ENCODE measurements around the gene CYP11A1. TPM values are rescaled to one million over a fixed set of nuclear protein-coding genes. Genes with fewer than 3 reads are reported as not detected.

Gene CYP11A1
- total RNA-seq, 1 experiment from 2014 or later: 5.2 TPM

DNA sequence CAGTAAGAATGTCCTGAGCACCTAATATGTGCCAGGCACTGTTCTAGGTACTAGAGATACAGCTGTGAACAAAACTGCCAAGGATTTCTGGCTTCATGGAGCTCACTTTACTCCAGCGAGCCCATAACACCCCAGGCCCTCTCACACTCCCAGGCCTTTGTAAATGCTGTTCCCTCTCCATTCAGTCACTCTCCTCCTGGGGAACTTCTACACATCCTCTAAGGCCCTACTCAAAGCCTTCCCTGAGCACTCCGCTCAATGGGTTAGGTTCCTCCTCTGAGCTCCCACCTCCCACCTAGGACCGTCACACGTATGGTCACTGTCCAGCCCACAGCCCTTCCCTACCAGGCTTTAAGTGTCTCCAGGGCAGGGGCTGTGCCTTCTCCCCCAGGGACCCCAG, 39.1 kb upstream of the CYP11A1 start:
- Histone ChIP-seq H3K4me3 (ENCODE audit: insufficient read depth, low read depth, low read length) (no peak overlapping the region), H3K36me3 (replicated peaks; ENCODE audit: control insufficient read depth, insufficient read depth, low read length) (no peaks in the 10 kb centered on the region; the same call in 1 of the 2 replicates), H3K27me3 (ENCODE audit: control insufficient read depth, insufficient read depth, low read length) (no peaks in the 10 kb centered on the region)
- DNase-seq: no peak

- H3K27me3 ChIP-seq (ENCODE audit: control insufficient read depth, insufficient read depth, low read length): no peaks in the 10 kb centered on the region
- H3K36me3 ChIP-seq (replicated peaks; ENCODE audit: control insufficient read depth, insufficient read depth, low read length): no peaks in the 10 kb centered on the region; the same call in 1 of the 2 replicates
- no peak for DNase-seq
- H3K4me3 ChIP-seq (ENCODE audit: insufficient read depth, low read depth, low read length): no peak overlapping the region
Measured at GRCh38 chr15:74405823-74406222, 38.4 kb upstream of the CYP11A1 start.

DNA sequence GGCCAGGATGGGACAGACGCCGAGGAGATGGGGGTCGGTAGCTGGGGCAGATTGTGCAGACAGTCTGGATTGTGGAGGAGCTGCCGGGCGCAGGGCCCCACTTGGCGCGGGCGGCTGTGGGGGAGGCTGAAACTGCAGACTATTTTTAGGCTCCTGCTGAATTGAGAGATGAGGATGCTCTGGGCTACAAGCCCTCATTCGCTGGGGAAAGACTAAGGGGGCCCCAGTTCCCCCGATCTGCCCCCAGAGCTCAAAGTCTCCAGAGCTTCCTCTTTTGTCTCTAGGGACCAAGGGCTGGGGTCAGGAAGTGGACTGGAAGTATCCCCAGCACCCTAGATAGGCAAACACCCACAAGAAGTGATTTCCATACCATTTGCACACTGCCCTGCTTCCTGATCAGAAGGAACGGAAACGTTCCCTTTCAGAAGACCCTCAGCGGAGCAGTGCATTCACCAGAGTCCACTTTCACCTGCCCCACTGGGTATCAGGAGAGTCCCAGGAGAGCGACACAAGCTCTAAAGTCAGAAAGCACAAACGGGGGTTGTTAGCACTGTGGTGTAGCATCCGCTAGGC, 36.6 kb upstream of the CYP11A1 start:
- no peaks in the 10 kb centered on the region for H3K36me3 ChIP-seq (replicated peaks; ENCODE audit: control insufficient read depth, insufficient read depth, low read length)
- no peak for DNase-seq
- H3K27me3 ChIP-seq (ENCODE audit: control insufficient read depth, insufficient read depth, low read length): no peaks in the 10 kb centered on the region
- H3K4me3 ChIP-seq (ENCODE audit: insufficient read depth, low read depth, low read length): no peak overlapping the region

DNA sequence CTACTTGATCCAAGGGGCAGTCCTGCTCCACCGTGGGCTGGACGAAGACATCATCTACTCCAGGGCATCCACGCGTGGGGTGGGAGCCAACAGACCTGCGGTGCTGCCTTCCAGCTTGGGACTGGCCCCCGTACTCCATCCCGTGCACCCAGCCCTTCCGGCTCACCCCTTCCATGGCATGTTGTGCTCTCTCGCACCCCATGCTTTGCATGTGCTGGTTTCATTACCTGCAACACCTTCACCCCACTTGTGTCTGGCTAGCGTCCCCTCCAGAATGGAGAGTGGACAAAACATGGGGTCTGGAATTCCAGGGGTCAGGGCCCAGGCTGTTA, 36.1 kb upstream of the CYP11A1 start:
- Histone ChIP-seq H3K36me3 (replicated peaks; ENCODE audit: control insufficient read depth, insufficient read depth, low read length) (no peaks in the 10 kb centered on the region), H3K27me3 (ENCODE audit: control insufficient read depth, insufficient read depth, low read length) (no peaks in the 10 kb centered on the region), H3K4me3 (ENCODE audit: insufficient read depth, low read depth, low read length) (no peak overlapping the region)
- DNase-seq: no peak

GRCh38 chr15:74402873-74403587, 35.6 kb upstream of the CYP11A1 start:
- H3K27me3 ChIP-seq (ENCODE audit: control insufficient read depth, insufficient read depth, low read length): no peaks in the 10 kb centered on the region
- no peaks in the 10 kb centered on the region for H3K36me3 ChIP-seq (replicated peaks; ENCODE audit: control insufficient read depth, insufficient read depth, low read length)
- no peak overlapping the region for H3K4me3 ChIP-seq (ENCODE audit: insufficient read depth, low read depth, low read length)
- DNase-seq: no peak

GRCh38 chr15:74402337-74402841, 34.9 kb upstream of the CYP11A1 start:
- H3K27me3 ChIP-seq (ENCODE audit: control insufficient read depth, insufficient read depth, low read length): no peaks in the 10 kb centered on the region
- no peak for DNase-seq
- no peak overlapping the region for H3K4me3 ChIP-seq (ENCODE audit: insufficient read depth, low read depth, low read length)
- H3K36me3 ChIP-seq (replicated peaks; ENCODE audit: control insufficient read depth, insufficient read depth, low read length): no peaks in the 10 kb centered on the region

DNA sequence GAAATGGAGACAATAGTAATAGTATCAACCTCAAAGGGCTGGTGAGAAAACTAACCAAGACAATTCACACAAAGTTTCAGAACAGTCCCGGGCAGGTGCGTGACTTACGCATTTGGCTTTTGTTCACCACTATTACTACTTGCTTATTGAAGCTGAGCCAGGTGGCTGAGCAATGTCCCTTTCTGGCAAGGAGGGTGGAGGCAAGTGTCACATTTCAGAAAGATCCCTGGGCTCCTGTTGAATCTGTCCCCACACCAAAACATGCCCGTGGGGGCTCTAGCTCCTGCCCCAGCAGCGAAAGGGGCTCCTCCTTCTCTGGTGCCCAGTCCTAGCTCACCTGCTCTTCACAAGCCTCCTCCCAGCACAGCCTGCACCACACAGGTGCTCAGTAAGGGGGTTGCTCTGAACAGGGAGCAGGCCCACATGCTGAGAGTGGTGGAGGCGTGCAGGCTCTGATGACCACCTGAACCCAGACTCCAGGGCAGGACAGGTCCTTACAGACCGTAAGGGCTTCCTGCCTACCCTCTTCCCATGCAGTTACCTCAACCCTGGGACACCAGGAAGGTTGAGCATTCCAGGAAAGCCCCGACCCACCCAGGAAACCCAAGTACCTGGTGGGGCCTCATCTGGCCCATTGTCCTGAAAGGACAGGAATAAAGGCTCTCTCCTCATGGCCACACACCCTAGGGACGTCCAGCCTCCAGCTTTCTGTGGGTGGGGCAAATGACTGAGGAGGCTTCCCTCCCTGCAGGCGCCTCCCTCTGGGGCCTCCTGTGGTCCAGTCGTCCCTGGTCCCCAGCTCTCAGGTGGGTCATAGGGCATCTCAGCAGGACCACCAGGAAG, 33.7 kb upstream of the CYP11A1 start:
- Histone ChIP-seq H3K4me3 (ENCODE audit: insufficient read depth, low read depth, low read length) (no peak overlapping the region), H3K36me3 (replicated peaks; ENCODE audit: control insufficient read depth, insufficient read depth, low read length) (no peaks in the 10 kb centered on the region), H3K27me3 (ENCODE audit: control insufficient read depth, insufficient read depth, low read length) (no peaks in the 10 kb centered on the region)
- DNase-seq: no peak

DNA sequence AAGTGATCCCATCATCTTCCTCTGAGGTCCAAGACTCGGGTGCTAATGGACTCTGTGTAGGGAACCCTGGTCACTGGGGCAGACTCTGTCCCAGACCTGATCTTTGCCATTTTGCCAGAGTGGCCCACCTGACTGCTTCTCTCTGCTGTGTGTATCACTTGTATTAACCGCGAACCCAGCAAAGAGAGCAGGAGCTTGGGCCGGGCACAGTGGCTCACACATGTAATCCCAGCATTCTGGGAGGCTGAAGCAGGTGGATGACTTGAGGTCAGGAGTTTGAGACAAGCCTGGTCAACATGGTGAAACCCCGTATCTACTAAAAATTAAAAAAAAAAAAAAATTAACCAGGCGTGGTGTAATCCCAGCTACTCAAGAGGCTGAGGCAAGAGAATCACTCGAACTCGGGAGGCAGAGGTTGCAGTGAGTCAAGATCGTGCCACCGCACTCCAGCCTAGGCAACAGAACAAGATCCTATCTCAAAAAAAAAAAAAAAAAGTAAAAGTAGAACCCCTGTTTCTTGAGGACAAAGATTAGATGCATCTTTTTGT, 32.9 kb upstream of the CYP11A1 start:
- Histone ChIP-seq H3K4me3 (ENCODE audit: insufficient read depth, low read depth, low read length) (no peak overlapping the region), H3K36me3 (replicated peaks; ENCODE audit: control insufficient read depth, insufficient read depth, low read length) (no peaks in the 10 kb centered on the region), H3K27me3 (ENCODE audit: control insufficient read depth, insufficient read depth, low read length) (no peaks in the 10 kb centered on the region)
- no peak for DNase-seq

- DNase-seq: no peak
- Histone ChIP-seq H3K4me3 (ENCODE audit: insufficient read depth, low read depth, low read length) (no peak overlapping the region), H3K36me3 (replicated peaks; ENCODE audit: control insufficient read depth, insufficient read depth, low read length) (no peaks in the 10 kb centered on the region), H3K27me3 (ENCODE audit: control insufficient read depth, insufficient read depth, low read length) (no peaks in the 10 kb centered on the region)
Measured at GRCh38 chr15:74399511-74400312, 32.3 kb upstream of the CYP11A1 start.

DNA sequence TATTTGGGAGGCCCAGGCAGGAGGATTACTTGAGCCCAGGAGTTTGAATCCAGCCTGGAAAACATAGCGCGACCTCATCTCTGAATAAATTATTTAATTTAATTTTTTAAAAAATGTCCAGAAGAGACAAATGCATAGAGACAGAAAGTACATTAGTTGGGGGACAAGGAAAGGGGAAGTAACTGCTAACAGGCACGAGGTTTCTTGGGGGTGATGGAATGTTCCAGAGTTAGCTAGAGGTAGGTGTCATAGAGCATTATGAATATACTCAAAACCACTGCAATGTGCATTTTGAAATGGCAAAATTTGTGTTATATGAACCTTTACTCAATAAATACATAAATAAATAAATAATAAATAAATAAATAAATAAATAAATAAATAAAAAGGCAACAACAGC, 31.7 kb upstream of the CYP11A1 start:
- no peak for DNase-seq
- Histone ChIP-seq H3K27me3 (ENCODE audit: control insufficient read depth, insufficient read depth, low read length) (no peaks in the 10 kb centered on the region), H3K4me3 (ENCODE audit: insufficient read depth, low read depth, low read length) (no peak overlapping the region), H3K36me3 (replicated peaks; ENCODE audit: control insufficient read depth, insufficient read depth, low read length) (no peaks in the 10 kb centered on the region)

- Histone ChIP-seq H3K36me3 (replicated peaks; ENCODE audit: control insufficient read depth, insufficient read depth, low read length) (no peaks in the 10 kb centered on the region), H3K4me3 (ENCODE audit: insufficient read depth, low read depth, low read length) (no peak overlapping the region), H3K27me3 (ENCODE audit: control insufficient read depth, insufficient read depth, low read length) (no peaks in the 10 kb centered on the region)
- DNase-seq: no peak
Measured at GRCh38 chr15:74398183-74398582, 30.7 kb upstream of the CYP11A1 start.

DNA sequence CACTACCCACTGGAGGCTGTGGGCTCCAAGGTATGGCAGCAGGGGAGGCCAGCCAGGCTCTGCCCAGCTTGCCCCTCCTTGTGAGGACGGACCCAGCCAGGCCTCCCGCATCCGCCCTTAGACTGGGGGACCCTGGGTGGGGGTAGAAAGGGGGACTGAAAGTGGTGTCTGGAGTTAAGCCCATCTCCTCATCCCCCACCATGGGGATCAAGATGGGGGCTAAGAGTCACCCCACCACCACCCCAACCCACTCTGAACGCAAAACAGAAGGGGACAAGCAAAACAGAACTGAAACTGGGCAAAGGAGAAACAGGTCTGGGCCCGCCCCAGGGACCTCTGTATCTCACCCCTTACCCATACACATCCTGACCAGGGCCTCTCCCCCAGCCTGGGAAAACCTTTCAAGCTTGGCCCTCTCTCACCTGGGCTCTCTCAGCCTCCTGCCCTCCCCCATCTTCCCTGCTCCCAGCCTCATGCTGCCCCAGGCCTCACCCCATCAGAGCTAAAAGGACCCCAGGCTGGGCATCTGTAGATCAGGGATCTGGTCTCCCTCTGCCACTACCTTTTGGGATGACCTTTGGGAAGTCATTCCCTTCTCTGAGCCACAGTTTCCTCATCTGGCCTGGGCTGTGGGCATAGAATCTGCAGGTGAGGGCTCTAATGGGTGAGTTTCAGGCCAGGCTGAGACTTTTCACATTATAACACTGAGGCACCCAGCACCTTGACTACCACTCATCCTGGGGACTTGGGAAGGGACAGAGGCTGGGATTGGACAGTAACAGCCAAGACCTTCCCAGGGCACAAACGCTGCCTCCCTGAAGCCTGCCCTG, 30.0 kb upstream of the CYP11A1 start:
- Histone ChIP-seq H3K36me3 (replicated peaks; ENCODE audit: control insufficient read depth, insufficient read depth, low read length) (no peaks in the 10 kb centered on the region), H3K27me3 (ENCODE audit: control insufficient read depth, insufficient read depth, low read length) (no peaks in the 10 kb centered on the region), H3K4me3 (ENCODE audit: insufficient read depth, low read depth, low read length) (no peak overlapping the region)
- no peak for DNase-seq

- DNase-seq: no peak
- Histone ChIP-seq H3K4me3 (ENCODE audit: insufficient read depth, low read depth, low read length) (no peak overlapping the region), H3K36me3 (replicated peaks; ENCODE audit: control insufficient read depth, insufficient read depth, low read length) (no peaks in the 10 kb centered on the region), H3K27me3 (ENCODE audit: control insufficient read depth, insufficient read depth, low read length) (no peaks in the 10 kb centered on the region)
Measured at GRCh38 chr15:74396445-74397238, 29.2 kb upstream of the CYP11A1 start.
